Ascending aorta (tissue), 2 donors: ENCODE data around the gene SYPL2. TPM values are rescaled to one million over a fixed set of nuclear protein-coding genes. Genes with fewer than 3 reads are reported as not detected.
A peak's percentile ranks its signal among the peaks of the same experiment; 100 is the strongest.

Experiments used
- DNase-seq, 2 donors: peaks; one replicate each; pipeline ENCODE4 v3.0.0-alpha.2; 2019; ENCODE audit warnings: low spot score in 2 of 2
- H3K27ac ChIP-seq, 2 donors: fragments of 200-600 bp; sonication (generic); one replicate each; pipeline ENCODE4 v1.5.1; 2016 to 2017; ENCODE audit warnings: mild to moderate bottlenecking in 1 of 2
- H3K27me3 ChIP-seq: fragments of 200-600 bp; sonication (generic); one replicate; pipeline ENCODE4 v1.5.1; 2017
- H3K36me3 ChIP-seq, 2 donors: fragments of 200-600 bp; sonication (generic); one replicate each; pipeline ENCODE4 v1.5.1; 2016
- H3K4me1 ChIP-seq, 2 donors: fragments of 200-600 bp; sonication (generic); one replicate each; pipeline ENCODE4 v1.5.1; 2016 to 2017; ENCODE audit warnings: mild to moderate bottlenecking in 1 of 2
- H3K4me3 ChIP-seq, 2 donors: fragments of 200-600 bp; sonication (generic); one replicate each; pipeline ENCODE4 v1.5.1; 2016 to 2017; ENCODE audit warnings: mild to moderate bottlenecking in 1 of 2
- H3K9me3 ChIP-seq, 2 donors: fragments of 200-600 bp; sonication (generic); one replicate each; pipeline ENCODE4 v1.5.1; 2016
- intact Hi-C: fragments of 100-400 bp; cut with DNase I; formaldehyde crosslinking; loops from one replicate; pipeline ENCODE4 v1.15.1; 2023
- total RNA-seq: library from RNA; depleted of rRNA; stranded (reverse); fragments of >200 nt; gene quantifications from one replicate; pipeline ENCODE4 v1.1.0, GENCODE V29; 2016
- TF ChIP-seq, protein P1 (sequence below), 3 experiments: fragments of 200-600 bp in 2 of 3; fragments of 450-650 bp in 1 of 3; sonication (generic) in 2 of 3; IDR thresholded peaks; one replicate each; pipeline ENCODE4 v1.5.1; 2016 to 2019; ENCODE audit warnings: antibody characterized with exemption in 3 of 3, mild to moderate bottlenecking in 1 of 3, moderate library complexity in 1 of 3

SYPL2 gene
- total RNA-seq, 1 donor from 2014 or later, result 8.1 TPM

DNA sequence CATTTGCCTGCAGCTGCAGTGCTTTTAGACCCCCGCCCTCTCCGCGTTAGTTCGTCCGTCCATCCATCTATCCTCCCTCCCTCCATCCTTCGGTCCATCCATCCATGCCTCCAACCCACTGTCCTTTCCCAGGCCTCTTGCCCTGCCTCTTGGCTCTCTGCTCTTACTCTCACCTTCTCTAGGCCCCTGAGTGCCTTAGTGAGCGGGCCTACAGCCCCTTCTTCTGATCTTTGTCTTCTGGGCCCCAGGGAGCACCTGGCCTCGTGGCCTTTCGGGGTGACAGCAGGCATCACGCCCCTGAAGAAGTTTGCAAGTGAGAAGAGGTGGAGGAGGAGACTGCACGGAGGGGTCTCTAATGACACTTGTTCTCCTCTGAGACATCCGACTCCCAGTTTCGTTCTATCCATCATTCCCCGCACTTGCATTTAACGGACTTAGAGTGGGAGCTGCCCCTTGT, 18.2 kb downstream of the SYPL2 start:
- H3K4me1 ChIP-seq, result peaks cover 6 to 12% of the 10 kb centered on the region in 2 donors
- H3K4me3 ChIP-seq, result peak overlapping the region; percentile 79
- intact Hi-C loops, result loop anchor here (5.0 kb wide), 1 partner anchor 202 kb away; the partner anchor contains the start of gene PSRC1
- H3K9me3 ChIP-seq, result no peaks in the 10 kb centered on the region
- no peaks in the 10 kb centered on the region for H3K27me3 ChIP-seq
- DNase-seq, result no peak
- no peaks in the 10 kb centered on the region for H3K36me3 ChIP-seq
- H3K27ac ChIP-seq, result peak overlapping the region in 1 of 2 donors; percentile 91
- TF ChIP-seq, protein P1, sequence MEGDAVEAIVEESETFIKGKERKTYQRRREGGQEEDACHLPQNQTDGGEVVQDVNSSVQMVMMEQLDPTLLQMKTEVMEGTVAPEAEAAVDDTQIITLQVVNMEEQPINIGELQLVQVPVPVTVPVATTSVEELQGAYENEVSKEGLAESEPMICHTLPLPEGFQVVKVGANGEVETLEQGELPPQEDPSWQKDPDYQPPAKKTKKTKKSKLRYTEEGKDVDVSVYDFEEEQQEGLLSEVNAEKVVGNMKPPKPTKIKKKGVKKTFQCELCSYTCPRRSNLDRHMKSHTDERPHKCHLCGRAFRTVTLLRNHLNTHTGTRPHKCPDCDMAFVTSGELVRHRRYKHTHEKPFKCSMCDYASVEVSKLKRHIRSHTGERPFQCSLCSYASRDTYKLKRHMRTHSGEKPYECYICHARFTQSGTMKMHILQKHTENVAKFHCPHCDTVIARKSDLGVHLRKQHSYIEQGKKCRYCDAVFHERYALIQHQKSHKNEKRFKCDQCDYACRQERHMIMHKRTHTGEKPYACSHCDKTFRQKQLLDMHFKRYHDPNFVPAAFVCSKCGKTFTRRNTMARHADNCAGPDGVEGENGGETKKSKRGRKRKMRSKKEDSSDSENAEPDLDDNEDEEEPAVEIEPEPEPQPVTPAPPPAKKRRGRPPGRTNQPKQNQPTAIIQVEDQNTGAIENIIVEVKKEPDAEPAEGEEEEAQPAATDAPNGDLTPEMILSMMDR (IDR thresholded peaks at IDR 0.05), result no peak

DNA sequence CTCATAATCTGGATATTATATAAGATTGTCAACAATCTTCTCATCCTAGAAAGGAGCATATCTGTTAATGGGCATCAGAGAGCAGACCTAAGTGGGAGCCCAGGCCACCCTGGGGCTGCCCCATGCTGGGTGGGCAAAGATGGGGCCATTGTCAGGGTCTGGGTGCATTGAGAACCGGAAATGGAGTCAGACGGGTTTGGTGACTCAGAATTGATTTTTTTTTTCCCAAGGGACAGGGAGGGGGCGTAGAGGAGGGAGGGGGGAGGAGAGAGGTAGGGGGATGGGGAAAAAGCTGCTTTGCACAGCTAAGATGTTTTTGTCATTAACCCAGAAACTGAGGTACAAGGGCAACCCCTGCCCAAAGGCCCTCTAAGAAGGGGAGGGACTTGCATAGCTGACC, 18.7 kb downstream of the SYPL2 start:
- intact Hi-C loops, result no loop called here
- Histone ChIP-seq H3K4me3 (peak overlapping the region; percentile 79), H3K27me3 (no peaks in the 10 kb centered on the region), H3K36me3 (no peaks in the 10 kb centered on the region), H3K9me3 (no peaks in the 10 kb centered on the region), H3K4me1 (peaks cover 6 to 12% of the 10 kb centered on the region in 2 donors), H3K27ac (no peak overlapping the region)
- no peak for DNase-seq
- TF ChIP-seq, protein P1 (IDR thresholded peaks at IDR 0.05), result no peak

DNA sequence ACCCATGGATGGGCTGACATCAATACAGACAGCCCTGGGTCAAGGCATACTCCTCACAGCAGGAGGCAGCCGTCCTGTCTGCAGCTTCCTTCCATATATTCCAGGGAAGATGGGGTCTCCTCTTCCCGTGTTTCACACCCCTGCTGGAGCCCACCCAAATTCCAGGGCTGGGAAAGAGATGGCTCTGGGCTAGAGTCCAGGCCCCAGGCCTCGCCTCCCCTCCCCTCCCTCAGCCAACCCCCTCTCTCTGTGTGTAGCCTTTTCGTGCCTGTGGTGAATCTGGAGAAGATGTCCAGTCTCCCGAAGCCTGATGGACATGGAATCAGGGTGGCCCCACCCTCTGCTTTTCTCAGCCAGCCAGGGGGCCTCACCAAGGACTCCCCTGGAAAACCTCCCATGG, 20.9 kb downstream of the SYPL2 start:
- no peak overlapping the region for H3K4me3 ChIP-seq
- H3K36me3 ChIP-seq, result no peaks in the 10 kb centered on the region
- intact Hi-C loops, result no loop called here
- no peak for DNase-seq
- H3K27ac ChIP-seq, result no peak overlapping the region
- peaks cover 6 to 12% of the 10 kb centered on the region in 2 donors for H3K4me1 ChIP-seq
- H3K9me3 ChIP-seq, result no peaks in the 10 kb centered on the region
- TF ChIP-seq, protein P1 (IDR thresholded peaks at IDR 0.05), result no peak
- H3K27me3 ChIP-seq, result no peaks in the 10 kb centered on the region

DNA sequence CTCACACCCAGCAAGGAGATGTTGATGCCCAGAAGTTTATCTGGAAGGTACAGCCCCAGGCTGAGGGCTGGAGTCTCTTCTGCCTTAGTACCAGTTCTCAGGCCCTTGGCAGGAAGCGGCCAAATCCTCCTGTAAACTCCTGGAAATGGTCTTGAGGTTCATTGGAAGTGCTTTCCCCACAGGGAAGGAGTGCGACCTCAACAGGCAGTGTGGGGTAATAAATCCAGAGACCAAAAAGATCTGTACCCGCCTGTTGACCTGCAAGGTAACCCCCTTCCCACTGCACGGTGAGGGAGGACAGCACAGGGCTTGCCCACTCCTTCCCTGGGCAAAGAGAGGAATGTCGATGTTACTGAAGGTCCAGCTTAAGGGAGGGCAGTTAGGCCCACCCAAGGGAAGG, 21.9 kb downstream of the SYPL2 start:
- Histone ChIP-seq H3K27ac (no peak overlapping the region), H3K4me3 (no peak overlapping the region), H3K9me3 (no peaks in the 10 kb centered on the region), H3K4me1 (peaks cover 3 to 12% of the 10 kb centered on the region in 2 donors), H3K36me3 (no peaks in the 10 kb centered on the region), H3K27me3 (no peaks in the 10 kb centered on the region)
- intact Hi-C loops, result no loop called here
- DNase-seq, result no peak
- TF ChIP-seq, protein P1 (IDR thresholded peaks at IDR 0.05), result no peak

DNA sequence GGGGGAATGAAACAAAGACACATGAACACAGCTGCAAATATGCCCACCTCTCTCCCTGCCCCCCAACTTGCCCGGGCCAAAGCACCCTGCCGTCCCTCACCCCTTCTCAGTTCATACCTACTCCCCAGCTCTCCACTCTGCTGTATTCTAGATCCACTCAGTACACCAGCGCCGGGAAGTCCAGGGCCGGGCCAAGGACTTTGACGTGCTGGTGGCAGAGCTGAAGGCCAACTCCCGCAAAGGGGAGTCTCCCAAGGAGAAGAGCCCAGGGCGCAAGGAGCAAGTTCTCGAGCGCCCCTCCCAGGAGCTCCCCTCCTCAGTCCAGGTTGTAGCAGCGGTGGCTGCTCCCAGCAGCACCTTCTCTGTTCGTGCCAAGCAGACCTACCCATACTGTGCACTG, 22.4 kb downstream of the SYPL2 start:
- no peaks in the 10 kb centered on the region for H3K9me3 ChIP-seq
- intact Hi-C loops, result no loop called here
- H3K27ac ChIP-seq, result no peak overlapping the region
- H3K4me3 ChIP-seq, result no peak overlapping the region
- no peaks in the 10 kb centered on the region for H3K36me3 ChIP-seq
- no peaks in the 10 kb centered on the region for H3K27me3 ChIP-seq
- TF ChIP-seq, protein P1 (IDR thresholded peaks at IDR 0.05), result no peak
- DNase-seq, result no peak
- peaks cover 3 to 17% of the 10 kb centered on the region in 2 donors for H3K4me1 ChIP-seq
